Muscle of arm (tissue), 14 donors: ENCODE measurements around the gene DNAJB8. TPM values are rescaled to one million over a fixed set of nuclear protein-coding genes. Genes with fewer than 3 reads are reported as not detected.

Experiments
- DNase-seq: peaks from one replicate; pipeline ENCODE4 v3.0.0-alpha.2; 2013
- long read RNA-seq, 11 donors: transcript quantifications; one replicate each; lab custom pipeline, GENCODE V29; 2026
- polyA plus RNA-seq, 12 donors: library from polyadenylated mRNA; unstranded; fragments of 120-200 nt; gene quantifications; one replicate each; pipeline ENCODE4 v1.2.1, GENCODE V29; 2013; ENCODE audit not compliant: insufficient read length in 12 of 12

The DNAJB8 gene
- polyA plus RNA-seq = not detected
- long read RNA-seq, donor 1 = 0 reads
- long read RNA-seq, donor 2 = 0 reads
- long read RNA-seq, donor 3 = 0 reads
- long read RNA-seq, donor 4 = 0 reads
- long read RNA-seq, donor 5 = 0 reads
- long read RNA-seq, donor 6 = 0 reads
- long read RNA-seq, donor 7 = 0 reads
- long read RNA-seq, donor 8 = 0 reads
- long read RNA-seq, donor 9 = 0 reads
- long read RNA-seq, donor 10 = 0 reads
- long read RNA-seq, donor 11 = 0 reads

- DNase-seq = no peak
These were observed at the start of gene DNAJB8 for GRCh38 chr3:128466840-128467541. Gene DNAJB8, minus strand, starts transcription at chr3:128466890. Its CDS starts 3,645 bp downstream, at chr3:128463245.

GRCh38 chr3:128515967-128516366 is 49.3 kb upstream of the DNAJB8 start:
- DNase-seq = no peak

GRCh38 chr3:128508852-128509251 is 42.2 kb upstream of the DNAJB8 start:
- no peak for DNase-seq

GRCh38 chr3:128506754-128507153 is 40.1 kb upstream of the DNAJB8 start:
- no peak for DNase-seq

GRCh38 chr3:128505771-128506170 is 39.1 kb upstream of the DNAJB8 start:
- DNase-seq = no peak

- DNase-seq = no peak
These were observed 38.5 kb upstream of the DNAJB8 start for GRCh38 chr3:128504963-128505730.

- no peak for DNase-seq
These were observed 37.8 kb upstream of the DNAJB8 start for GRCh38 chr3:128504533-128504915.

GRCh38 chr3:128503751-128504532 is 37.3 kb upstream of the DNAJB8 start:
- DNase-seq = no peak

GRCh38 chr3:128503164-128503651 is 36.5 kb upstream of the DNAJB8 start:
- DNase-seq = no peak

- DNase-seq = no peak
These were observed 36.0 kb upstream of the DNAJB8 start for GRCh38 chr3:128502712-128503111.

- DNase-seq = no peak
These were observed 34.7 kb upstream of the DNAJB8 start for GRCh38 chr3:128501431-128501830.

- DNase-seq = no peak
These were observed 33.9 kb upstream of the DNAJB8 start for GRCh38 chr3:128500556-128500955.

- DNase-seq = no peak
These were observed 33.1 kb upstream of the DNAJB8 start for GRCh38 chr3:128499724-128500275.

GRCh38 chr3:128498901-128499530 is 32.3 kb upstream of the DNAJB8 start:
- no peak for DNase-seq

GRCh38 chr3:128498127-128498626 is 31.5 kb upstream of the DNAJB8 start:
- no peak for DNase-seq

- DNase-seq = no peak
These were observed 30.8 kb upstream of the DNAJB8 start for GRCh38 chr3:128497305-128498126.

GRCh38 chr3:128496602-128497304 is 30.1 kb upstream of the DNAJB8 start:
- DNase-seq = no peak

GRCh38 chr3:128496019-128496601 is 29.4 kb upstream of the DNAJB8 start:
- DNase-seq = no peak
